Stimulated activated CD4-positive, alpha-beta T cell treated with anti-CD3 and anti-CD28 coated beads, Interleukin-15, amount 100 ng/mL, for 24 hours (primary cell): ENCODE data around the gene FOXJ3.

Experiments
- DNase-seq: peaks from one replicate; pipeline ENCODE4 v3.0.0-alpha.2; 2020

FOXJ3 gene

GRCh38 chr1:42335050-42335808, at the start of gene FOXJ3:
FOXJ3 (minus strand) TSS chr1:42335235; CDS start chr1:42311093, 24,142 bp downstream.
- DNase-seq: peak; percentile 95

- DNase-seq: no peak
These were observed 46.2 kb upstream of the FOXJ3 start for GRCh38 chr1:42381280-42381673.

GRCh38 chr1:42380586-42381279, 45.7 kb upstream of the FOXJ3 start, which contains the start of gene RIMKLA:
RIMKLA (plus strand) TSS chr1:42380792; CDS start chr1:42380935, 143 bp downstream.
- peak; percentile 72 for DNase-seq

- peak; percentile 41 for DNase-seq
These were observed 45.0 kb upstream of the FOXJ3 start for GRCh38 chr1:42379794-42380585.

GRCh38 chr1:42372796-42373195, 37.8 kb upstream of the FOXJ3 start:
- no peak for DNase-seq

GRCh38 chr1:42370876-42371549, 36.0 kb upstream of the FOXJ3 start:
- DNase-seq: no peak

GRCh38 chr1:42369471-42369870, 34.4 kb upstream of the FOXJ3 start:
- DNase-seq: no peak

GRCh38 chr1:42368096-42368795, 33.2 kb upstream of the FOXJ3 start:
- DNase-seq: no peak

GRCh38 chr1:42365118-42365517, 30.1 kb upstream of the FOXJ3 start:
- DNase-seq: no peak

- no peak for DNase-seq
These were observed 29.5 kb upstream of the FOXJ3 start for GRCh38 chr1:42364542-42364941.

- DNase-seq: no peak
These were observed 29.1 kb upstream of the FOXJ3 start for GRCh38 chr1:42364089-42364488.

- DNase-seq: no peak
These were observed 24.4 kb upstream of the FOXJ3 start for GRCh38 chr1:42359466-42359865.

- DNase-seq: peak; percentile 10
These were observed 23.8 kb upstream of the FOXJ3 start for GRCh38 chr1:42358791-42359190.

GRCh38 chr1:42350086-42350485, 15.1 kb upstream of the FOXJ3 start:
- DNase-seq: no peak

GRCh38 chr1:42348498-42348897, 13.5 kb upstream of the FOXJ3 start:
- DNase-seq: no peak

GRCh38 chr1:42343049-42343448, 8.0 kb upstream of the FOXJ3 start:
- DNase-seq: no peak

GRCh38 chr1:42340901-42341300, 5.9 kb upstream of the FOXJ3 start:
- DNase-seq: no peak

GRCh38 chr1:42340093-42340492, 5.1 kb upstream of the FOXJ3 start:
- DNase-seq: no peak

GRCh38 chr1:42336978-42337377, 1.9 kb upstream of the FOXJ3 start:
- DNase-seq: no peak

GRCh38 chr1:42335809-42336518, 929 bp upstream of the FOXJ3 start:
- no peak for DNase-seq

GRCh38 chr1:42334240-42335049, 590 bp downstream of the FOXJ3 start:
- DNase-seq: peak; percentile 53
